HG02588 (cell line): ENCODE results near the gene ABCB1.
"Not testable (repeated sequence)": the region's sequence is repeated elsewhere in the genome, so short reads cannot be mapped to it uniquely, and the experiment has no call there.

Experiments
- ATAC-seq: cut with Tn5 transposase; IDR thresholded peaks from one replicate; pipeline ENCODE4 v1.9.1; 2021; ENCODE audit warnings: mild to moderate bottlenecking, moderate library complexity; ENCODE audit not compliant: unreplicated experiment

Gene ABCB1

DNA sequence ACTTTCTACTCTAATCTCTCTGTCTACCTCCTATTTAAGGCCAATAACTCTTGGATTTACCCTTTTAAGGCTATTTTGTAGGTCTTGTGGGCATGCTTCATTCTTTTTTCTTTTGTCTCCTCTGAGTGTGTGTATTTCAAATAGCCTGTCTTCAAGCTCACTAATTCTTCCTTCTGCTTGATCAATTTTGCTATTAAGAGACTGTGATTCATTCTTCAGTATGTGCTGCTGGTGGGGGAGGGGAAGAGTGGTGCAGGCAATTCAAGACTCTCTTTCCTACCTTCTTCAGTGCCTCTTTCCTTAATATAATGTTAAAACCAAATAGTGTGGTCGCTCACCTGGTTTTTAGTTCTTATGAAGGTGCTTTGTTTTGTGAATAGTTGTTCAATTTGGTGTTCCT, 20.0 kb downstream of the ABCB1 start:
- no peak for ATAC-seq

DNA sequence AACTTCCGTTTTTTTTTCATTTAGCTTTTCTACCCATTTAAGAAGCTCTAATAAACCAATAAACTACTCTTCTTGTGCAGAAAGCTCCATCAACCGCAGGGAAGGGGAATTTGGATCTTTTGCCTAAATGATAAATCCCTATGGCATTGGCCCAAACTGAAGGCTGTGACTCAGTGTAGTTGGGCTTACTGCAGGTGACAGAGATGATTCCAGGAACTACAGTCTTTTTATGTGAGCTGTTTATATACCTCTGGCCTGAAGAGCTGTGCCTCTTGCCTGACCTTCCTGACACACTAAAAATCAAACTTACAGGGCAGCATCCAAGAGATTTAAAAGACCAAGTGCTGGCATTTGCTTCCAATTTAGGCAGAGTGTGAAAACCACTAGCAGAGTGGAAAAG, 25.2 kb downstream of the ABCB1 start:
- no peak for ATAC-seq

DNA sequence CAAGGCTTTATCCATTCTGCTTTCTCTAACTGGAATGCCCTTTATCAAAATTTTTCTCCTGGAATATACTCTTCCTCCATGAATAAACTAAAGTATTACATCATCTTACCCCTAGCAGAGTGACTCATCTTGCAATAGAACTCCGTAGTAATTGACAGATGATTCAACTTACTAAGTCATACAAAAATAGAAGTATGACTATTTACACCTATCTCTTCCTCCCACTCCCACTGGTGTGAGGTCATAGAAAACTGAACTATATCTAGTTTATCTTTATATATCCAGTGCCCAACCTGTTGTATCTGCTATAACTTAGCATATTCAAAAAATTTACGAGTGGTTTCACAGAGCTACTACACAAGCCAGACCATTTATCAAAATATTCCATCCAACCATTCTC, 26.1 kb downstream of the ABCB1 start:
- no peak for ATAC-seq

DNA sequence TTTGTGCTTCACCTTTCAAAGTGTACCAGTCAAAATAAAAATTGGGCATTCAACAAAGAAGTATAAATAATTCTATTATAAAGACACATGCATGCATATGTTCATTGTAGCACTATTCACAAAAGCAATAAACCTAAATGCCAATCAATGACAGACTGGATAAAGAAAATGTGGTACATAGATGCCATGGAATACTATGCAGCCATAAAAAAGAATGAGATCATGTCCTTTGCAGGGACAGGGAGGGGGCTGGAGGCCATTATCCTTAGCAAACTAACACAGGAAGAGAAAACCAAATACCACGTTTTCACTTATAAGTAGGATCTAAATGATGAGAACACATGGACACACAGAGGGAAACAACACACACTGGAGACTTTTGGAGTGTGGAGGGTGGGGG, 28.2 kb downstream of the ABCB1 start:
- not testable (repeated sequence) for ATAC-seq

DNA sequence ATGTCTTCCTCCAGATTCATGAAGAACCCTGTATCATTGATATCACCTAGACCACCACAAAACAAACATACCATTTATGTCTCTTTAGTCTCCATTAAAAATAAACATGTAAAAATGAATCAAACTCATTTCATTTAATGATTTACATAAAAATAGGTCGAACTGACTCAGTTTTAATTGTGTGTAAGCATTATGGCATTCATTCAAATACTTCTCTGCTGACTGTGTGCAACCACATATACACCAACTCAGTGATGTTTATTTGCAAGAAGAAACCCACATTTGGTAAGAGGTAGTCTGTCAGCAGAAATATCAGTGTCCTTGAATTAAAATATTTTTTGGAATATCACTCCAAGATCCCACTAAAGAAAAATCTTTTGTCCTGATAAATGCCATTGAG, 30.5 kb downstream of the ABCB1 start:
- ATAC-seq, result no peak

DNA sequence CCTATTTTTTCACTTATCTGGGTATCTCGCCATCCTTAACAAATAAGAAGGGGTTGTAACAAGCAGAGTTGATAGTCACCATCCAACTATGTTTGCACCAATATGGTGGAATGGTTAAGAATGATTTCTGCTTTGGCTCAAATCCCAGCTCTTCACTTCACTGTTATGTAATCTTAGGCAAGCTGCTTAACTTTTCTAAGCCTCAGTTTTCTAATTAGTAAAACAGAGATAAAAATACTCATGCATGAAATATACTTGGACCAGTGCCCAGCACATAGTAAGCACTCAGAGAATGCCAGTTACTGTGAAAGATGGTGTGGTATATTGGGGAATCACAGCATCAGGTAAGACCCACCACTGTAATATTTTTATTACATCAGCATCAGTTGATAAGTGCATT, 33.6 kb downstream of the ABCB1 start:
- no peak for ATAC-seq

DNA sequence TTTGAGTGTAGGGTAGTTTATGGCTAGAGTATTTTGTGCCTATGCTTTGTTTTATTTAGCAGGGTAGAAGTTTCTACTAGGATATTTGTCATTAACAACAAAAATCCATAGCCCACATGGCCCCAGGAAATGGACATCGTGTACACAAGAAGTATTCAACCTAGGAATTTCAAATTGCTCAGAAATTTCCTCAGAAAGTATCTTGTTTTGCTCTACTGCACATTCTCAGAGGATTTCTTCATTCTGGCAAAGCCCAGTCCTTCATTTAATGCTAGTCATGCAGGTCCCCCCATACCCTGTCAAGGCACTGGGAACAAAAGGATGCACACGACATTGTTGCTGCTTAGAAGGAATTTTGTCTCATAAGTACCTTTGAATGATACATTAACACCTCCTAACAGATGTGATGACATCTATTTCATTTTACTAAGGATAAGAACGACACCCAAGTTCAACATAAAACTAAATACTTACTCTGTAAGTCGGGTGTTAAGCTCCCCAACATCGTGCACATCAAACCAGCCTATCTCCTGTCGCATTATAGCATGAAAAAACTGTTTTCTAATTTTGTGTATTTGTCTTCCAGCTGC, 34.3 kb downstream of the ABCB1 start:
- ATAC-seq, result no peak

DNA sequence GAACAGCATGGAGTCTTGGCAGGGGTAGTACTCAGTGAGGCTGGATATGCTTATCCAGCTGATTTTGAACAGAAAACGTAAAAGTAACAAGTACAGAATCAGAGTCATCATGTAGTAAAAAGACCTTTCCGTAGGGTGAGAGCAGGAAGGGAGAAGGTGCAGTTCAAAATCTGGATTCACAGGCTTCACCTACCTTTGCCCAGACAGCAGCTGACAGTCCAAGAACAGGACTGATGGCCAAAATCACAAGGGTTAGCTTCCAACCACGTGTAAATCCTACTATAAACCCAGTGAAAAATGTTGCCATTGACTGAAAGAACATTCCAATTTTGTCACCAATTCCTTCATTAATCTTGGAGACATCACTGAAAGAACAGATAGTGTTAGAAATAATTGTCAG, 34.8 kb downstream of the ABCB1 start:
- ATAC-seq, result no peak

DNA sequence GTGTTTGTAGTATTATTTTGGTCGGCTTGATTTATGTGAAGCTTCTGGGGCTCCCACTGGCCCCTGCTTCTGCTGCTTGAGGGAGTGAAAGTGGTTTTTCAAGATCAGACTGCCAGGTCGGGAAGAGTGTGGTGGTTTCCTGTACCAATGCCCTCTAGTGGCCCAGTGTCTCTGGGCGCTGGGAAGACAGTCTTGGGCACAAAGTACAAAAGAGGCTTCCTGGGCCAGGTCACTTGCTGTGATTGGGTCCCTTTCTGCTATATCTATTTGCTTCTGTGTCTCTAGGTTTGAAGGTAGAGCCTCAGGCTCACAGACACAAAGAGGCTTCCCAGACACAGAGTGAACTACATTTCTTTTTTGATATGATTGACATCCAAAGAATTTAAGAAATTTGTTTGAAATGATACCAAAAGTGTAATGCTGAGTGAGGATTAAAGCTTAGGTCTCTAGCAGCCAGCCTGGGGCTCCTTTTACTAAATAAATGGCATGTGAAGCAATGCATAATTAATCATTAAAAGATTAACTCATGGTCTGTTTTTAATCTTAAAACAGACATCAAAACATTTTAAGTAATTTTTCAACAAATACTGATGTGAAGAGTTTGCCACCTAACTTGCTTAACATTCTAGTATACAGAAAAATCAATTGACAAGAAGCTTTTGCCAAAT, 36.3 kb downstream of the ABCB1 start:
- ATAC-seq, result peak; percentile 86

DNA sequence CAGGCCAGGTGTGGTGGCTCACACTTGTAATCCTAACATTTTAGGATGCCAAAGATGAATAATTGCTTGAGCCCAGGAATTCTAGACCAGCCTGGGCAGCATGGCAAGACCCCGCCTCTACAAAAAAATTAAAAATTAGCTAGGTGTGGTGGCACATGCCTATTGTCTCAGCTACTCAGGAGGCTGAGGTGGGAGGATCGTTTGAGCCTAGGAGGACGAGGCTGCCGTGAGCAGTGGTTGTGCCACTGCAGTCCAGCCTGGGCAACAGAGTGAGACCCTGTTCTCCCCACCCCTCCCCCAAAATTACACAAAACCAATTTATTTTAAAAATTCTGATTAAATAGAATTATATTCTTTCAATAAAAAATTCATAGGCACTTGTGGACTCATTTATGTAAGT, 39.0 kb downstream of the ABCB1 start:
- no peak for ATAC-seq

DNA sequence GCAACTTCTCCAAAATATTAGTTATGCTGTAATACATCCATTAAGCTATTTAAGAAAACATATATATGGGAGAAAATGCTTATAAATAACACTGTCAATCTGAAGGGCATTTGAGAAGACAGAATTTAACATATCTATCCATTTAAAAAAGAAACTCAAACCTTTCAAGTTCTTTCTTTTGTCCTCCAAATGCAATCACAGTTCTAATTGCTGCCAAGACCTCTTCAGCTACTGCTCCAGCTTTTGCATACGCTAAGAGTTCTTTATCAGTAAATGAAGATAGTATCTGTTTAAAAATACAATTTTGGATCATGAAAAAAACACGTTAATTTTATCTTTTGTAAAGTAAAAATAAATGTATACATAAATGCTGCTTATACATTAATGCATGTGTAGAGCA, 39.6 kb downstream of the ABCB1 start:
- ATAC-seq, result no peak

DNA sequence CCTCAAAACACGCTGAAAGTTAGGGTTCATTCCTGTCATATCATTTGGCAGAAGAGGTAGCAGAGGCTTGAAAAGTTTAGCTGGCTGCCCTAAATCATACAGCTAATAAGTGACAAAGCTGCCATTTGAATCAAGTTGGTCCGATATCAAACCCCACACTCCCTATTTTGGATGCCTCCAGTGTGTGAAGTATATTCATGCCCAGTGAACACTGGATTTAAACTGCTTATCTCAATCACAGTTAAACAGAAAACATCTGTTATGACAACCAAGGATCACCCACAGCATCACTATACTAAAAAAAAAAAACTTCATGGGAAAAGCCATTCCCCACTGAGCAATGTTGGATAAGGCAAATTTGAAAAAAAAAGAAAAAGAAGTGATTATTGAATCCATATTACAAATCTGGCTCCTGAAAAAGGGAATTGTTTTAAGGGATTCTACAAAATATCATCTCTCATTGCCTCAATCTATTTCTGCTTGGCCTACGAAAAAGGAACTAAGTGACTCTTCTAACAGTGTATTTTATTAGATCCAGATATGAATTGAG, 48.3 kb downstream of the ABCB1 start:
- ATAC-seq, result no peak

DNA sequence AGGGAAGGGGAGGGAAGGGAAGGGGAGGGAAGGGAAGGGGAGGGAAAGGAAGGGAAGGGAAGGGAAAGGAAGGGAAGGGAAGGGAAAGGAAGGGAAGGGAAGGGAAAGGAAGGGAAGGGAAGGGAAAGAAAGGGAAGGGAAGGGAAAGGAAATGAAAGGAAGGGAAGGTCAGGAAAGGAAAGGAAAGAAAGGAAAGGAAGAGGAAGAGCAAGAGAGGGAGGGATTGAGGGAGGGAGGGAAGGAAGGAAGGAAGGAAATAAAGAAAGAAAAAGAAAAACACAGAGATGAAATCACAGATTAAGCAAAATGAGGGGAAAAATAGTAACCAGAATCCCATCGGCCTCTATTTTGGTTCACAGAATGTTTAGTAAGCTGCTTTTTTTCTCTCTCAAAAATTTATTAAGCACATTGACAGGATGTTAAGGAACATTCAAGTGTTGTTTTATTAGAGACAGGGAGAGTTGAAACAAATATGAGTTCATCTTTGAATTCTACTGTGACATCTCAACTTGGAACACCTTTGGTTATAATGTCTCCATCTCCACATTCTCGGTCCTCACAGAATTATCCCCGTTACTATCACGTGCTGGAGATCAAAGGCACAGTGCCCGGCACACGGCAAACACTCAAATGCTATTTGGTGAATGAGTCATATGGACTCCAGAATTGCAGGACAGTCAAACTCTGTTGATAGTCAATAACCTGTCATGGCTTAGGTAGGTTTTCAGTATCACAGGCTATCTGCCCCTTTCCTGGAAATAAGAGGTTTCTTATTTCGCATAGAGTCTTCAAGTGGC, 52.4 kb downstream of the ABCB1 start:
- no peak for ATAC-seq

DNA sequence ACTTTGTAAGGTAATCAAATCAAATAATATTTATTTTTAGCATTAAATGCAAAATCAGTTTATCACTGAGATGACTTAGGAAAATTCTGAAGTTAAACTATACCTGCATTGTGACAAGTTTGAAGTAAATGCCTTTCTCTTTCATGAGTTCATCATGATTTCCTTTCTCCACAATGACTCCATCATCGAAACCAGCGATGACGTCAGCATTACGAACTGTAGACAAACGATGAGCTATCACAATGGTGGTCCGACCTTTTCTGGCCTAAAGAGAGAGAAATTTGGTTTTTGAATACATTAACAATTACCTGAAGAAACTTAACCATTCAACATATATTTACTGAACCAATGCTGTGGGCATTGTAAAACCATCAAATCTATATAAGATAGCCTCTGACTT, 54.9 kb downstream of the ABCB1 start:
- ATAC-seq, result no peak

DNA sequence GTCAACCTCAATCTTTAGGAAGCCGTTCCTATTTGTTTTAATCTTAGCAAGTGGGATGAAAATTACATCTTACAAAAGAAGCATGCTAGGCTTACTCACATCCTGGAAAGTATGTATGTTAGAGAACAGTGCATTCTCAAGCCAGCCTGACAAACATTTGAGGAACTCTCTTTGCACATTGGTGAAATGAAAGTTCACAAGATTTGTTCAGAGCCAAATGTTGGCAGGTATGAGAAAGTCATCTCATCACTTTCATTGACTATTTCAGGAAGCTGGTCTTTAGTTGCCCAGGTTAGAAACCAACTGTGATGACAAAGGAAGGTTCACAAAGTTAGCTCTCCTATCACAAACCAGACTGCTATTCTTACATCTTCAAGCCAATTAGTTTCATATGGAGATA, 57.1 kb downstream of the ABCB1 start:
- ATAC-seq, result peak; percentile 59

DNA sequence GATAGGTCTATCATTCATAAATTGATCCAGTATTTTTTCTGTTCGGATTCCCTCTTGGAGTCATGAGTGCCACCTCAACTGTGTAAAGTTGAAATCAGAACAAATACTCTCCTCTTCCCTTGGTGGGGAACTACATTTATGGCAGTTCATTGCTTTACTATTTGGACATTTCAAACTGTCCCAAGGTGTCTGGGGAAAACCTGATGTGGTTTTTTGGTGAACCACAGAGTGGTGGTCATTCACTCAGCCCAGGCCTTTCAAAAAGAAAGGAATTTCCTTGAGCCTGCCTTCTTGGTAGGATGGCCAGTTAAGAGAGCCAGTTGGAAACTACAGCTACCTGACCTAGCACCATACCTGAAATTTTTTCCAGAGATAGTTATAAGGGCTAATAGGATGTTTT, 59.0 kb downstream of the ABCB1 start:
- peak; percentile 47 for ATAC-seq

DNA sequence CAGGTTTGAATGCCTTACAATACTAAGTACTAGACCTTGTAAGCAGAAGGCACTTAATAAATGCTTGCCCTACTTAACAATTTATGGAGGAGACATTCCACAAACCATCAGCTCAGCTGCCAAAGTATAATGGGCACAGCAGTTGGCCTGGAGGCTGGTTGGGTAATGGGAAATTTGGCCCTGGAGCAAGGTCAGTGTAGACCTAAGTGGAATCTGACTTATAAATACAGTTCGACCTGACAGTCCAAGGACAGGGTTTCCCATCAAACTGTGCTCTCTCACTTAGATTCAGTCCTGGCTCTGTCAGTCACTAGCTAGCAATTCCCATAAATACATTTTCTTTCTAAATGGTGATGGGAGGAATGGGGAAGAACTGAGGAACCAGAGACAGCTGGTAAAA, 62.6 kb downstream of the ABCB1 start:
- no peak for ATAC-seq

DNA sequence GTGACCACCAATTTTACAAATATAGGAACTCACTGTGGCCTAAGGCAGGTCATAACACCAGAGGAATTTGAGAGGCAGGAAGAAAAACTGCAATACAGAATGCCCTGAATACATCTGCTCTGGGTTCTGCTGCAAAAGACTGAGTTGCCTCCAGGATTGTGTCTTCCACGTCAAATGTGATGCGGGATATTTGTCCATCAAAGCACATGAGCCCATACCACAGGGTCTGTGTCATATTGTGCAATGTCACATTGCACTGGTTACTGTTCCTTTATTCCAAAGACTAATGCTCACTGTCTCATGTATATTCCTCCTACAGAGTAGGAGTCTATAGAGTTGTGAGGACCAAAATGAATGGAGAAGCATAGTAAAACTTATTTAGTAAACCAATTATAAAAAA, 66.6 kb downstream of the ABCB1 start:
- ATAC-seq, result no peak

DNA sequence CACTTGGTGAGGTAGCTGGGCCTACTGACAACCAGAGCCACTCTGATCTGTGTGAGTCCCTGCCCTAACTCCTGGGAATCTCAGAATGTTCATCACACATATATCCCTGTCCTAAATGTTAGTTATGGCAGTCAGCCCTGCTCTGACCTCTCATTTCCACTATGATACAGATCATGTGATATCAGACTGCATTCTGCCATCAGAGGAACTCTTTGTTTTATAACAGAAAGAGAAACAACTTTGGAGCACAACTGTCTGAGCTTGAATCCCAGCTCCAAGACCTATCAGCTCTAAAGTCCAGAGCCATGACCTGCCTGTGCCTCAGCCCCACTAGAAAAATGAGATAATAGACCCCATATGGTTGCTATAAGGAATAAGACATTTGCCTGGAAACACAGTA, 70.6 kb downstream of the ABCB1 start:
- no peak for ATAC-seq

DNA sequence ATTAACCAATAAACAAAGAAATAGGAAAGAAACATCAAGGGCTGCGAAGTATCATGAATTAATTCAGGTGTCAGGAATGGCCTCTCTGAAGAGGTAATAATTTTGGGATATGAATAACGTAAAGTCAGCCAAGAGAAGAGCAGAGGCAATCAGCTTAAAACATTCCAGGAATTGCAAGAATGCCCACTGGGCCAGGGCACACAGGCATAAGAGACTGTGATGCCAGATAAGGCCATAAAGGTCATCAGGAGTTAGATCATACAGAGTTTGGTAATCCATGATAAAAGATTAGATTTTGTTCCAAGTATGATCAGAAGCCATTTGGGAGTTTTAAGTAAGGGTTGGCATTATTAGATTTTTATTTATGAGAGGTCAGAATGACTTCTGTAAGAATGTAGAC, 72.0 kb downstream of the ABCB1 start:
- ATAC-seq, result no peak

DNA sequence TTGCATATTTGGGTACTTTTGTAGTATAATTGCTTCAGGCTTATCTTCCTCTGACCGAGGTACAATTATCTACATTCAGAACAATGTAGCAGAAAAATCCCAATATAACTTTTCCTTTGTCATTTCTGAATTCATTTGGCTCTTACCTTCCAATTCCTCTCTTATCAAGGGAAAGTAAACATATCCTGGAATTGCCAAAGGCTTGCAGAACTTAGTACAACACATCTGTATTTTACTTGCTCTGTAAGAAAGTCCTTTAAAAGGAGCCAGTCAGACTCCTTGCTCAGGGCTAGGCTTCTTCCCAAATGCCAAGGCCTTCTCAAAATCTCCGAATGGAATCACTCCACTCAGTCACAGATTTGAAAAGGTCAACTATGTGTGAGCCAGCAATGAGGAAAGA, 81.9 kb downstream of the ABCB1 start:
- no peak for ATAC-seq

DNA sequence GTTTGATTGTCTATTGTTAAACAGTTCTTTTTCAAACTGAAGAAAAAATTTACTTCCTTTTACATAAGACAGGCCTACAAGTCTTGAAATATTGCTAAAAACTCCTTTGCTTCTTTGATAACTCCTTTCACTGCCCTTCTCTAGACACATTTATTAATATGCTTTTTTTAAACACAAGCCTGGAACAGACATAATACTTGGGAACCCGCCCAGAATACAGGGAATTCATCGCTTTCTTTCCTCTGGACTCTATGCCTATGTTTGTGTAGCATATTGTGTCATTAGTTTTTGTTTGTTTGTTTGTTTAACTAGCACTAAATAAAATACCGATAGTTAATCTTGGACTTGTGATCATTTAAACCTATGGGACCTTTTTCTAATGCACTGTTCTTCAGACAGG, 82.8 kb downstream of the ABCB1 start:
- no peak for ATAC-seq
